Activated CD4-positive, alpha-beta T cell treated with anti-CD3 and anti-CD28 coated beads, Interleukin-2, Interleukin-6, amounts not matched to agents 100 ng/mL and 50 ng/mL, durations not matched to agents 16 hours and 8 hours (primary cell): ENCODE data around the gene OBSCN.

Experiments used
- DNase-seq: peaks from one replicate; pipeline ENCODE4 v3.0.0-alpha.2; 2020

OBSCN gene

GRCh38 chr1:228334226-228334935 is 126.5 kb downstream of the OBSCN start:
- DNase-seq: no peak

- DNase-seq: no peak
Measured at GRCh38 chr1:228334954-228335353, 127.1 kb downstream of the OBSCN start.

- no peak for DNase-seq
Measured at GRCh38 chr1:228335406-228336307, 127.8 kb downstream of the OBSCN start.

GRCh38 chr1:228336308-228337030 is 128.6 kb downstream of the OBSCN start:
- DNase-seq: no peak

- DNase-seq: no peak
Measured at GRCh38 chr1:228337031-228337564, 129.3 kb downstream of the OBSCN start.

- DNase-seq: no peak
Measured at GRCh38 chr1:228337711-228338520, 130.1 kb downstream of the OBSCN start.

- DNase-seq: no peak
Measured at GRCh38 chr1:228338521-228339051, 130.7 kb downstream of the OBSCN start.

- no peak for DNase-seq
Measured at GRCh38 chr1:228339059-228339704, 131.3 kb downstream of the OBSCN start.

GRCh38 chr1:228339766-228340685 is 132.2 kb downstream of the OBSCN start:
- no peak for DNase-seq

- DNase-seq: no peak
Measured at GRCh38 chr1:228340686-228341449, 133.0 kb downstream of the OBSCN start.

- no peak for DNase-seq
Measured at GRCh38 chr1:228341450-228341813, 133.6 kb downstream of the OBSCN start.

- no peak for DNase-seq
Measured at GRCh38 chr1:228341814-228342626, 134.2 kb downstream of the OBSCN start.

GRCh38 chr1:228342627-228343190 is 134.9 kb downstream of the OBSCN start:
- DNase-seq: no peak

GRCh38 chr1:228343191-228343661 is 135.4 kb downstream of the OBSCN start:
- DNase-seq: no peak

- DNase-seq: no peak
Measured at GRCh38 chr1:228344631-228345072, 136.8 kb downstream of the OBSCN start.

GRCh38 chr1:228345201-228345930 is 137.5 kb downstream of the OBSCN start:
- no peak for DNase-seq

- DNase-seq: no peak
Measured at GRCh38 chr1:228346731-228347130, 138.9 kb downstream of the OBSCN start.
